ENCODE data around the gene KYAT1. TPM values are rescaled to one million over a fixed set of nuclear protein-coding genes. Genes with fewer than 3 reads are reported as not detected.

Gene KYAT1
- total and polyA plus RNA-seq, 9 donors = 4.2 to 8.8 (median 5.4) TPM

- no peak overlapping the region for H3K4me3 ChIP-seq (ENCODE audit: low read length)
- DNase-seq = no peak
- WGBS (ENCODE audit: insufficient coverage) = 100% methylated on average over 1 of the region's 6 CpGs
- peaks cover 4% of the 10 kb centered on the region for H3K9me3 ChIP-seq (replicated peaks; ENCODE audit: control insufficient read depth, low read depth, low read length)
- H3K4me1 ChIP-seq (ENCODE audit: control insufficient read depth, insufficient read depth, low read length) = peaks cover 31% of the 10 kb centered on the region
- H3K27me3 ChIP-seq (ENCODE audit: control insufficient read depth, insufficient read depth, low read length) = no peaks in the 10 kb centered on the region
- H3K27ac ChIP-seq (ENCODE audit: low read length) = no peak overlapping the region
- peaks cover 14% of the 10 kb centered on the region for H3K36me3 ChIP-seq (ENCODE audit: control insufficient read depth, insufficient read depth, low read length)
Measured at GRCh38 chr9:128785427-128785826, 96.3 kb downstream of the KYAT1 start.

Other genes with a start within 250 kb of the KYAT1 start
- 40.8 TPM for gene DYNC2I2, start 225.1 kb downstream of the KYAT1 start, total RNA-seq
- gene DYNC2I2, start 225.1 kb downstream of the KYAT1 start, polyA plus RNA-seq (ENCODE audit: insufficient read depth in 1 of 8, insufficient read length in 8 of 8, low replicate concordance in 1 of 8) = 10 to 100 TPM; 43.3 to 60.5 (median 50.8) TPM
- gene SET, start 192.7 kb downstream of the KYAT1 start, total RNA-seq = 385 TPM
- gene SET, start 192.7 kb downstream of the KYAT1 start, polyA plus RNA-seq (ENCODE audit: insufficient read depth in 1 of 8, insufficient read length in 8 of 8, low replicate concordance in 1 of 8) = 100 to 1,000 TPM; 288 to 388 (median 333) TPM
- gene PKN3, start 179.4 kb downstream of the KYAT1 start, total RNA-seq = 2.9 TPM
- 10 to 100 TPM in 1 of 8 donors, 1 to 10 TPM in 7; 7.1 to 11.0 (median 8.6) TPM for gene PKN3, start 179.4 kb downstream of the KYAT1 start, polyA plus RNA-seq (ENCODE audit: insufficient read depth in 1 of 8, insufficient read length in 8 of 8, low replicate concordance in 1 of 8)
- gene ZDHHC12, start 157.8 kb downstream of the KYAT1 start, total RNA-seq = 5.7 TPM
- 10 to 100 TPM in 1 of 8 donors, 1 to 10 TPM in 7; 5.9 to 10.7 (median 6.8) TPM for gene ZDHHC12, start 157.8 kb downstream of the KYAT1 start, polyA plus RNA-seq (ENCODE audit: insufficient read depth in 1 of 8, insufficient read length in 8 of 8, low replicate concordance in 1 of 8)
- 14.2 TPM for gene ZER1, start 110.0 kb downstream of the KYAT1 start, total RNA-seq
- 10 to 100 TPM; 27.8 to 42.6 (median 34.2) TPM for gene ZER1, start 110.0 kb downstream of the KYAT1 start, polyA plus RNA-seq (ENCODE audit: insufficient read depth in 1 of 8, insufficient read length in 8 of 8, low replicate concordance in 1 of 8)
- 12.0 TPM for gene TBC1D13, start 94.7 kb downstream of the KYAT1 start, total RNA-seq
- 10 to 100 TPM; 35.0 to 59.4 (median 38.9) TPM for gene TBC1D13, start 94.7 kb downstream of the KYAT1 start, polyA plus RNA-seq (ENCODE audit: insufficient read depth in 1 of 8, insufficient read length in 8 of 8, low replicate concordance in 1 of 8)
- 27.8 TPM for gene ENDOG, start 63.5 kb downstream of the KYAT1 start, total RNA-seq
- 10 to 100 TPM; 16.7 to 26.4 (median 21.3) TPM for gene ENDOG, start 63.5 kb downstream of the KYAT1 start, polyA plus RNA-seq (ENCODE audit: insufficient read depth in 1 of 8, insufficient read length in 8 of 8, low replicate concordance in 1 of 8)
- gene SPOUT1, start 52.2 kb downstream of the KYAT1 start, total RNA-seq = 18.5 TPM
- gene SPOUT1, start 52.2 kb downstream of the KYAT1 start, polyA plus RNA-seq (ENCODE audit: insufficient read depth in 1 of 8, insufficient read length in 8 of 8, low replicate concordance in 1 of 8) = 10 to 100 TPM; 21.0 to 33.2 (median 26.6) TPM
- 10.6 TPM for gene LRRC8A, start 183 bp upstream of the KYAT1 start, total RNA-seq
- 10 to 100 TPM; 15.7 to 29.1 (median 21.7) TPM for gene LRRC8A, start 183 bp upstream of the KYAT1 start, polyA plus RNA-seq (ENCODE audit: insufficient read depth in 1 of 8, insufficient read length in 8 of 8, low replicate concordance in 1 of 8)
- 23.9 TPM for gene PHYHD1, start 39.0 kb upstream of the KYAT1 start, total RNA-seq
- gene PHYHD1, start 39.0 kb upstream of the KYAT1 start, polyA plus RNA-seq (ENCODE audit: insufficient read depth in 1 of 8, insufficient read length in 8 of 8, low replicate concordance in 1 of 8) = 10 to 100 TPM; 30.6 to 47.6 (median 39.0) TPM
- 8.0 TPM for gene DOLK, start 65.7 kb upstream of the KYAT1 start, total RNA-seq
- gene DOLK, start 65.7 kb upstream of the KYAT1 start, polyA plus RNA-seq (ENCODE audit: insufficient read depth in 1 of 8, insufficient read length in 8 of 8, low replicate concordance in 1 of 8) = 10 to 100 TPM in 2 of 8 donors, 1 to 10 TPM in 6; 7.9 to 11.6 (median 9.3) TPM
- gene NUP188, start 65.7 kb upstream of the KYAT1 start, total RNA-seq = 21.7 TPM
- gene NUP188, start 65.7 kb upstream of the KYAT1 start, polyA plus RNA-seq (ENCODE audit: insufficient read depth in 1 of 8, insufficient read length in 8 of 8, low replicate concordance in 1 of 8) = 10 to 100 TPM; 28.0 to 41.5 (median 34.3) TPM
- gene SH3GLB2, start 146.4 kb upstream of the KYAT1 start, total RNA-seq = 59.4 TPM
- gene SH3GLB2, start 146.4 kb upstream of the KYAT1 start, polyA plus RNA-seq (ENCODE audit: insufficient read depth in 1 of 8, insufficient read length in 8 of 8, low replicate concordance in 1 of 8) = 10 to 100 TPM; 45.4 to 80.6 (median 65.8) TPM
- gene MIGA2, start 154.7 kb upstream of the KYAT1 start, total RNA-seq = 14.7 TPM
- 10 to 100 TPM; 12.4 to 18.2 (median 15.5) TPM for gene MIGA2, start 154.7 kb upstream of the KYAT1 start, polyA plus RNA-seq (ENCODE audit: insufficient read depth in 1 of 8, insufficient read length in 8 of 8, low replicate concordance in 1 of 8)
- gene DOLPP1, start 199.2 kb upstream of the KYAT1 start, total RNA-seq = 7.5 TPM
- 10 to 100 TPM in 6 of 8 donors, 1 to 10 TPM in 2; 9.3 to 13.2 (median 10.8) TPM for gene DOLPP1, start 199.2 kb upstream of the KYAT1 start, polyA plus RNA-seq (ENCODE audit: insufficient read depth in 1 of 8, insufficient read length in 8 of 8, low replicate concordance in 1 of 8)
- gene CRAT, start 228.8 kb upstream of the KYAT1 start, total RNA-seq = 26.0 TPM
- gene CRAT, start 228.8 kb upstream of the KYAT1 start, polyA plus RNA-seq (ENCODE audit: insufficient read depth in 1 of 8, insufficient read length in 8 of 8, low replicate concordance in 1 of 8) = 10 to 100 TPM; 34.0 to 54.9 (median 43.6) TPM
- 119 TPM for gene PTPA, start 229.5 kb upstream of the KYAT1 start, total RNA-seq
- 100 to 1,000 TPM; 106 to 141 (median 122) TPM for gene PTPA, start 229.5 kb upstream of the KYAT1 start, polyA plus RNA-seq (ENCODE audit: insufficient read depth in 1 of 8, insufficient read length in 8 of 8, low replicate concordance in 1 of 8)